Cardiac fibroblast (primary cell): Measurements from ENCODE around the gene SLC7A14.

ENCODE experiments used
- DNase-seq, 2 donors: peaks; one replicate each; pipeline versions ENCODE4 v3.0.0 to v3.0.0-alpha.2; 2010; ENCODE audit warnings: low read depth in 2 of 2
- H3K4me3 ChIP-seq, 2 donors: replicated peaks in 1 of 2; 1 replicate in 1 of 2; 2 replicates in 1 of 2; pipeline ENCODE4 v1.5.1; 2011; ENCODE audit warnings: low read depth in 2 of 2, low read length in 2 of 2, mild to moderate bottlenecking in 2 of 2, moderate library complexity in 1 of 2
- TF ChIP-seq, protein P1 (sequence below): IDR thresholded peaks from one replicate; pipeline ENCODE4 v1.5.1; 2011; ENCODE audit warnings: low read depth, mild to moderate bottlenecking, low read length, inconsistent platforms

Gene SLC7A14

GRCh38 chr3:170465955-170466354, 119.9 kb downstream of the SLC7A14 start:
- no peak for DNase-seq
- H3K4me3 ChIP-seq, result no peak overlapping the region
- TF ChIP-seq, protein P1, sequence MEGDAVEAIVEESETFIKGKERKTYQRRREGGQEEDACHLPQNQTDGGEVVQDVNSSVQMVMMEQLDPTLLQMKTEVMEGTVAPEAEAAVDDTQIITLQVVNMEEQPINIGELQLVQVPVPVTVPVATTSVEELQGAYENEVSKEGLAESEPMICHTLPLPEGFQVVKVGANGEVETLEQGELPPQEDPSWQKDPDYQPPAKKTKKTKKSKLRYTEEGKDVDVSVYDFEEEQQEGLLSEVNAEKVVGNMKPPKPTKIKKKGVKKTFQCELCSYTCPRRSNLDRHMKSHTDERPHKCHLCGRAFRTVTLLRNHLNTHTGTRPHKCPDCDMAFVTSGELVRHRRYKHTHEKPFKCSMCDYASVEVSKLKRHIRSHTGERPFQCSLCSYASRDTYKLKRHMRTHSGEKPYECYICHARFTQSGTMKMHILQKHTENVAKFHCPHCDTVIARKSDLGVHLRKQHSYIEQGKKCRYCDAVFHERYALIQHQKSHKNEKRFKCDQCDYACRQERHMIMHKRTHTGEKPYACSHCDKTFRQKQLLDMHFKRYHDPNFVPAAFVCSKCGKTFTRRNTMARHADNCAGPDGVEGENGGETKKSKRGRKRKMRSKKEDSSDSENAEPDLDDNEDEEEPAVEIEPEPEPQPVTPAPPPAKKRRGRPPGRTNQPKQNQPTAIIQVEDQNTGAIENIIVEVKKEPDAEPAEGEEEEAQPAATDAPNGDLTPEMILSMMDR, result no peak

DNA sequence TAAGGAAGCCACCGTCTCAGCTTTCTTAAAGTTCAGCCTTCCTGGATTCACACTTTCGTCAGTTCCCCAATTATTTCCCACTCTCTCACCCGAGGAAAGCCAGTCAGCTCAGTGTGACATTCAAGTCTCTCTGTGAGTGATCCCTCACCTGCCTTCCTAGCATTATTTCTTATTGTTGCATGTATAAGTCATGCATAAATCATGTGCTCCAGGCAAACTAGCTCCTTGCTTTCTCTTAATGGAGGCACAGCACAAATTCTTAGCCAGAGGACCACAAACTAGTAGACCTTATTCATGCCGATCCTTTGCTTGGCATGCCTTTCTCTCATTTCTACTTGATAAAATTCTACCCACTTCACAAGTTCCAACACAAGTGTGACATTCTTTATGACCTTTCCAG, 122.9 kb downstream of the SLC7A14 start:
- H3K4me3 ChIP-seq, result no peak overlapping the region
- TF ChIP-seq, protein P1, result no peak

DNA sequence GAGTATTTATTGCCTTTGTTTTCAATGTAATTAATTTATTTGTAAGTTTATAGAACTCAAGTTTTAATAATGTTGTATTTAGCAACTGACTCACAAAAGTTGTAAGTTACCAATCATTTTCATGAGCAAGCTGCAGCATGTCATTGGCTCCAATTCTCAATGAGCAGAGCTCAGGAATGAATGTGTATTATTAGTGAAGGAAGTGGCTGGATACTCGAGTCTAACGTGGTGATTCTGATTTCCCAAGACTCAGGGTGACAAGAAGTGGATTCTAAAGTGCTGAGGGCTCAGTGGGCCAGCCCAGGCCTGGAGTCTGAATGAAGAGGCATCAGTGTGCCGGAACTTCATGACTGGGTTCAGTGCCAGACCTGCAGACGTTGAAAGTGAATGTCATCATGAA, 127.6 kb downstream of the SLC7A14 start:
- TF ChIP-seq, protein P1, result no peak
- no peak overlapping the region for H3K4me3 ChIP-seq
- DNase-seq, result no peak

More for the DNA sequence above, 122.9 kb downstream of the SLC7A14 start:
- no peak for DNase-seq

DNA sequence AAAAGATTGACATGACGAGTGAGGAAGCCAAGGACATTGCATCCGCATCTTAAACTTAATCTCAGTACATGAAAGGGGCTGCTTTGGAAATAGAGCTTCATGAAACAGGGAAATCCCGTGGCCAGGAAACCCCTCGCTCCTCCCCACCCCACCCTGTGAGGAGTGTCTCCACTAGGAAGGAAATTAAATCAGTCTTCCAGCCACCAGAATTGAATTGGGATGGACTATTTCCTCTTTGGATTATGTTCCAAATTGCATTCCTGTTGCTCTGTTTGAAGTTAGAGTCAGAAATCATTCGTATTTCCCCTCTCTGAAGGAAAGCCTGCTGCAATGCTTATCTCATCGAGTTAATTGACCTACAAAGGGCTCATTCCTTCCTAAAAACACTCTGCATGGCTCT, 131.4 kb downstream of the SLC7A14 start:
- no peak for DNase-seq
- no peak overlapping the region for H3K4me3 ChIP-seq
- TF ChIP-seq, protein P1, result no peak

DNA sequence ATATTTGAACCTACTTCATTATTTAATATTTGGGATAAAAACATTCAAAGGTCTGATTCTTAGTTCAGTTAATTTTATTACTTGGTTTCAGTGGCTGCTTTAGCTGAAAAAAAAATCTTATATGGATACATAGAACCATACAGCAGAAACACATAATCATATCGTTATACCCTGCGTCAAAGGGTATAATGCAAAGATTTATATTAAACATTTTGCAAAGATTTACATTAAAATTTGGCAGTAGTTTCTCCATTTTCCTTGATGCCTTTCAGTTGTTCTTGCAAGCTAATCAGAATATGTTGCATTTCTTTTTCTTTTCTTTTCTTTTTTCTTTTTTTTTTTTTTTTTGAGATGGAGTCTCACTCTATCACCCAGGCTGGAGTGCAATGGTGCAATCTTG, 135.8 kb downstream of the SLC7A14 start:
- no peak for DNase-seq
- H3K4me3 ChIP-seq, result no peak overlapping the region
- TF ChIP-seq, protein P1, result no peak

- no peak for DNase-seq
- TF ChIP-seq, protein P1, result no peak
- no peak overlapping the region for H3K4me3 ChIP-seq
These were observed 137.3 kb downstream of the SLC7A14 start for GRCh38 chr3:170448584-170448983.

DNA sequence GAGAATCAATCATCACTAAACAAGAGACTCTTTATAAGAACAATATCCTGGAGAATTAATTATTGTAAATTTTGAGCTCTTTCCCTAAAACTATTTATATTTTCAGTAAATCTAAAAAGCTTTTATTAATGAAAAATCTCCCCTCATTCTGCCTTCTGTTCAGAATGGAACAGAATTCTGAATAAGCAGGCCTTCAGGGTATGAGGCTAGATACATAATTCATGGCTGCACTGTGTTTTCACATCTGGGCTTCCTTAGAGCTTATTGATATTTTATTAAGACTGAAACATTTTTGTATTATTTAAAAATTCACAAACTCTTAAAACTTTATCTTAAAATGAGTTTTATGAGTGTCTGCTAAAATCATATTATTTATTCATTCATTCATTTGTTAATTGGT, 142.4 kb downstream of the SLC7A14 start:
- DNase-seq, result no peak
- H3K4me3 ChIP-seq, result no peak overlapping the region
- TF ChIP-seq, protein P1, result no peak
